NCI-H82 treated with DMSO at 0.1 percent for 48 hours (cell line): ENCODE data around the gene PTPRN2.
"Not testable (repeated sequence)": the region's sequence is repeated elsewhere in the genome, so short reads cannot be mapped to it uniquely, and the experiment has no call there.

Source experiments
- DNase-seq: peaks from one replicate; lab custom pipeline; 2025; ENCODE audit not compliant: unreplicated experiment; lab: John Stamatoyannopoulos, UW

Gene PTPRN2

GRCh38 chr7:158472596-158472995 is 115.0 kb downstream of the PTPRN2 start:
- no peak for DNase-seq

DNA sequence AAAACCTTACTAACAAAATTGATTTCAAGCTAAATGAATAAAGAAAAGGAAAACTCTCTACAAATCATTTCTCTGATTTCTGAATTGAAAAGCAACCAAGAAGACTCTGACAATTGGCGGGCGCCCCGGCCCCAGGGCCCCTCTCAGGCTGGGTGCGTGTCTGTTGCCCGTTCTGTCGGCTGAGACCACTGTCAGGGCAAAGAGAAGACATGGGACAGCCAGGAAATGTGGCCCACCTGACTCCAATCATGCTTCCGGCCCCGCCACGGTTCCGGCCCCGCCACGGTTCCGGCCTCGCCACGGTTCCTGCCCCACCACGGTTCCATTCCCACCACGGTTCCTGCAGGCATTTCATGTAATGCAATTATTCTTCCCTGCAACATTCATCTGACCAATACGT is 115.9 kb downstream of the PTPRN2 start:
- no peak for DNase-seq

DNA sequence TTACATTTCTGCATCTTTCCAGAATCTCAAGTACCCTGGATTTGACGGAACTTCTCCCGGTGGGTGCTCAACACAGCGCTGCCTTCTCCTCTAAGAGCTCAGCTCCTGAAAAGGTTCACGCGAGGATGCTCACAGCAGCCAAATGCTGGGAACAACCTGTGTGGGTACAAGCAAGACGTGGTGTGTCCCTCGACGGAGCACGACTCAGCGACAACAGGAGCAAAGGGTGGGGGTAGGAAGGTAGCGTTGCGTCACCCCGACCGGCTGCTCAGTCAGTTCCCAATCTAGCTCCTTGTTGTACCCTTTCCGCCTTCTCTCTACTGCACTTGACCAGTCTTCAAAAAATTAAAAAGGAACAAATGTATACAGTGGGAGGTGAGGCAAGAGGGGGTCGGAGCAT is 117.3 kb downstream of the PTPRN2 start:
- no peak for DNase-seq

DNA sequence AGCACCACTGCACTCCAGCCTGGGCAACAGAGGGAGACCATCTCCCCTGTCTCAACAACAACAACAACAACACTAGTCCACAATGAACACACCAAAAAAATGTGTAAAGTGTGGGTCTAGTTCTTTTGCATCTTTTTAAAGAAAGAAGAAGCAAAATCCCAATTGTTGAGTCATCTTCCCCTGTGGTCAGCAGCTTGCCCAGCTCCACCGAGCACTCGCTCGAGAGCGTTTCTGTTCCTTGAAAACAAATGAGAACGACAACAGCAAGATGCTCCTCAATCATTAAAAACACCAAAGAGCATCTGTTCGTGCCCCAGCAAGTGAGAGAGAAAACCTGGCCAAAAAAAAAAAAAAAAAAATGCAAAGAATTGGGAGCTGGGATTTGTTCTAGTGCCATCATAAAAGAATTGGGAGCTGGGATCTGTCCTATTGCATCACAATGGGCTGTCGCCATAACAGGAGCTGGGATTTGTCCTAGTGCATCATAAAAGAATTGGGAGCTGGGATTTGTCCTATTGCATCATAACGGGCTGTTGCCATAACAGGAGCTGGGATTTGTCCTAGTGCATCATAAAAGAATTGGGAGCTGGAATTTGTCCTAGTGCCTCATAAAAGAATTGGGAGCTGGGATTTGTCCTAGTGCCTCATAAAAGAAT is 118.1 kb downstream of the PTPRN2 start:
- no peak for DNase-seq

DNA sequence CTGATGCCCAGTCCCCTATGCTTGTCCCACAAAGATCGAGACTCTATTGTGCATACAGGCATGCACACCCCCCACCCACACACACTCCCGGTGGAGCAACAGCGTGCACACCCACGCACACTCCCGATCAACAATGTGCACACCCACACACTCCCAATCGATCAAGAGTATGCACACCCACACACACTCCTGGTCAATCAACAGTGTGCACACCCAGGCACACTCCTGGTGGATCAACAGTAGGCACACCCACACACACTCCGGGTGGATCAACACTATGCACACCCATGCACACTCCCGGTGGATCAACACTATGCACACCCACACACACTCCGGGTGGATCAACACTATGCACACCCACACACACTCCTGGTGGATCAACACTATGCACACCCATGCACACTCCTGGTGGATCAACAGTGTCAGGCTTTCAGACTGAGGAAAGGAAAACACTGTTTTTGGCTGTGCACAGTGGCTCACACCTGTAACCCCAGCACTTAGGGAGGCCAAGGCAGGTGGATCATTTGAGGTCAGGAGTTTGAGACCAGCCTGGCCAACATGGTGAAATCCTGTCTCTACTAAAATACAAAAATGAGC is 118.8 kb downstream of the PTPRN2 start:
- no peak for DNase-seq

- DNase-seq: no peak
These were observed 119.4 kb downstream of the PTPRN2 start for GRCh38 chr7:158468181-158468580.

- DNase-seq: no peak
These were observed 120.1 kb downstream of the PTPRN2 start for GRCh38 chr7:158467562-158467961.

- DNase-seq: no peak
These were observed 124.3 kb downstream of the PTPRN2 start for GRCh38 chr7:158463317-158463716.

- DNase-seq: no peak
These were observed 125.8 kb downstream of the PTPRN2 start for GRCh38 chr7:158461824-158462223.

DNA sequence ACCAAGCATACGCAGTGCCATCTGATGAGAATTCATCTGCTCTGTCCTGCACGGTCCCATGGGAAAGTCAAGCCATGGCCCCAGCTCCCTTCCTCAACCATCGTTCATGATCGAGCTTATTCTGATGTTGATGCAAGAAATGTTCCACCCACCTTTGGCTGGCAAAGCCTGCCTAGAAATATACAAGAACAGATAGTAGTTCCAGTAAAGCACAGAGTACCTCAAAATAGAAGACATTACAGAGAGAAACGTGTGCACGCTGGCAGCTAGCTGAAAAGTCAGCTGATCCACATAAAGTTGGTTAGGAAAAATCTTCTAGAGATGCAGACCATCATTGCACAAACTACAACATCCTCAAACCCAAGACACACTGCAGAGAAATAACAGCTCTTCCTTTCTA is 127.0 kb downstream of the PTPRN2 start:
- DNase-seq: no peak

GRCh38 chr7:158458716-158459282 is 128.8 kb downstream of the PTPRN2 start:
- DNase-seq: no peak

GRCh38 chr7:158458096-158458495 is 129.5 kb downstream of the PTPRN2 start:
- no peak for DNase-seq

DNA sequence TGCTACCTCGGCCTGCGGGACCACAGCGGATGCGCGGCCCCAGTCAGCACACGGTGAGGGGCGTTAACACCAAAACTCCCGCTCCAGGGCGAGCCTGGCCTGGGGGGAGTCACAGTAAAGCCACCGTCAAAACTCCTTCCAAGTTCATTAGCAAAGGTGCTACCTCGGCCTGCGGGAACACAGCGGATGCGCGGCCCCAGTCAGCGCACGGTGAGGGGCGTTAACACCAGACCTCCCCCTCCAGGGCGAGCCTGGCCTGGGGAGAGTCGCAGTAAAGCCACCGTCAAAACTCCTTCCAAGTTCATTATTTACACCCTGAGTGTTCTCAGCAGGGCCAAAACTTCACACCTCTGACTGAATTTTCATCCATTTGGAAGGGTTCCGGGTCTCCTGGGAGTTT is 130.0 kb downstream of the PTPRN2 start:
- DNase-seq: not testable (repeated sequence)

GRCh38 chr7:158454631-158455030 is 133.0 kb downstream of the PTPRN2 start:
- DNase-seq: no peak

- DNase-seq: no peak
These were observed 134.0 kb downstream of the PTPRN2 start for GRCh38 chr7:158453663-158454062.

- DNase-seq: no peak
These were observed 135.3 kb downstream of the PTPRN2 start for GRCh38 chr7:158452331-158452730.

DNA sequence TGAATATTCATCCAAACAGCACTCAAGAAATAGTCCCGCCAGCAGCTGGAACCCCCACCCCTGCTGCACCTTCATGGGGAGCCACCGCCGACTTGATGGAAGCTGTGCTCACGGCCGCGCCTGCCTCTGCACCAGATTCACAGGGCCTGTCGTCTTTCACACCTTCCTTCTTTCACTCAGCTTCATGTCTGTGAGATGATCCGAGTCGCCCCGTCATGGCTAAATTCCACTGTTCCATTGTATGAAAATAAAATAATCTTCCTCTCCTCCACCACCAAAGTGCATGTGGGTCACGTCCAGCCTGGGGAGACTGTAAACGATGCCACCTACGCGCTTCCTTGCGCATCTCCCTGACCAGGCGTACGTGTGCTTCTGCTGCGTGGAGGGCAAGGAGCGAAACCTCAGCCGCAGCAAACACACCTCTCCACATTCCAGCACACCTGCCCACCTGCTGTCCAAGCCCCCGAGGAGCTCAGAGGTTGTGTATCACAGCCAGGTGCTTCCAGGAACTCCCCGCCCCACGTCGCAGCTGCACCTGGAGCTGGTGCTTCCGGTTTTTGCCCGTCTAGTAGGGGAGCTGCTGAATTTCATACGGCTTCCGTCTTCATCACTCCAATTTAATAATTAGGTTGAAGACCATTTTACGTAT is 137.0 kb downstream of the PTPRN2 start:
- no peak for DNase-seq

DNA sequence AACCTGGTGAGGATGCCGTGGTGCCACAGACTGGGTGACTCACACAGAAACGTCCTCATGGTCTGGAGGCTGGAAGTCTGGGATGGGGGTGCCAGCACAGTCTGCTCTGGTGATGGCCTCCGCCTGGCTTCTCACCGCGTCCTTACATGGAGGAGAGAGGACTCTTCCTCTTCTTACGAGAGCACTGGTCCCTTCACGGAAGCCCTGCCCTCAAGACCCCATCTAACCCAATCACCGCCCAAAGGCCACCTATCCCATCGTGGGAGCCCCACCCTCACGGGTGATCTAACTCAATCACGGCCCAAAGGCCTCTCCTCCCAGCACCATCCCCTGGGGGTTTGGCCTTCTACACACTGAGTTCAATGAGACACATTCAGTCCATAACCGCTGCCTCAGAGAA is 137.7 kb downstream of the PTPRN2 start:
- no peak for DNase-seq

- DNase-seq: no peak
These were observed 138.4 kb downstream of the PTPRN2 start for GRCh38 chr7:158449266-158449665.

- no peak for DNase-seq
These were observed 139.1 kb downstream of the PTPRN2 start for GRCh38 chr7:158448430-158449100.

DNA sequence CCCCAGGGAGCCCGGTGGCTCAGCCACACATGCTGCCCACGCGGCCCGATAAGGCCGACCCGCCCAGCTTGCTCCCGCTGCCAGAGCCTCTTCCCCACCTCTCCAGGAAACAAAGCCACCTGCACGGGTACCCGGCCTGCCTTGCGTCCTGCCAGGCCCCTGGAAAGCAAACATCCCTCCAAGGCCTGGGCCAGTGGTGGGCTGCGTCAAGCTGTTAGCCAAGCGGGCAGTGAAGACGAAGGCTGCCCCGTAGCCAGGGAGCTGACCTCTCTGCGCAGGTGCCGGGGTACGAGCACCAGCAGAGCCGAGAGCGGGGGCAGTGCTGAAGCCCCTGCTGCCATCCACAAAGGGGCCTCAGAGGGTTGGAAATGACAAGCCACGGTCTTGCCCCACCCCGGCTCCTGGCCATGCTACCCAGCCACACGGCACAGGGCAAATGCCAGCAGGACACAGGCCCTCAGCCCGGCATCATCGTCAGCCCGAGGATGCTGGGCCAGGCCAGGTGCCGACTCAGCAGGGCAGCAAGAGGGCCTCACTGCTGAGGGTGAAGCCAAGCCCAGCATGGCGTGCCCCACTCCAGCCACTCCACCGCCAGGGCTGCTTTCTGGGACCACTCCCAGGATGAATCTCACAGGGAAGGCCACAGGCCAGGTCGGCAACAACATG is 140.0 kb downstream of the PTPRN2 start:
- DNase-seq: no peak
